C4-2B (cell line): Measurements from ENCODE around the gene CCDC14.

Source experiments
- ZFX ChIP-seq: fragments of 450-650 bp; IDR thresholded peaks from 2 replicates; pipeline ENCODE4 v1.6.1; 2017
- TF ChIP-seq, protein P1 (sequence below): fragments of 450-650 bp; conservative IDR thresholded peaks from 2 replicates; pipeline ENCODE4 v1.5.1; 2017; ENCODE audit warnings: mild to moderate bottlenecking

GRCh38 chr3:123893012-123893411 is 68.0 kb downstream of the CCDC14 start:
- TF ChIP-seq, protein P1, sequence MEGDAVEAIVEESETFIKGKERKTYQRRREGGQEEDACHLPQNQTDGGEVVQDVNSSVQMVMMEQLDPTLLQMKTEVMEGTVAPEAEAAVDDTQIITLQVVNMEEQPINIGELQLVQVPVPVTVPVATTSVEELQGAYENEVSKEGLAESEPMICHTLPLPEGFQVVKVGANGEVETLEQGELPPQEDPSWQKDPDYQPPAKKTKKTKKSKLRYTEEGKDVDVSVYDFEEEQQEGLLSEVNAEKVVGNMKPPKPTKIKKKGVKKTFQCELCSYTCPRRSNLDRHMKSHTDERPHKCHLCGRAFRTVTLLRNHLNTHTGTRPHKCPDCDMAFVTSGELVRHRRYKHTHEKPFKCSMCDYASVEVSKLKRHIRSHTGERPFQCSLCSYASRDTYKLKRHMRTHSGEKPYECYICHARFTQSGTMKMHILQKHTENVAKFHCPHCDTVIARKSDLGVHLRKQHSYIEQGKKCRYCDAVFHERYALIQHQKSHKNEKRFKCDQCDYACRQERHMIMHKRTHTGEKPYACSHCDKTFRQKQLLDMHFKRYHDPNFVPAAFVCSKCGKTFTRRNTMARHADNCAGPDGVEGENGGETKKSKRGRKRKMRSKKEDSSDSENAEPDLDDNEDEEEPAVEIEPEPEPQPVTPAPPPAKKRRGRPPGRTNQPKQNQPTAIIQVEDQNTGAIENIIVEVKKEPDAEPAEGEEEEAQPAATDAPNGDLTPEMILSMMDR = no peak
- TF ChIP-seq ZFX = no peak
